ENCODE data around the gene GABBR2.

GABBR2 gene

GRCh38 chr9:98385751-98386150 is 323.0 kb downstream of the GABBR2 start:
- DNase-seq, result no peak

DNA sequence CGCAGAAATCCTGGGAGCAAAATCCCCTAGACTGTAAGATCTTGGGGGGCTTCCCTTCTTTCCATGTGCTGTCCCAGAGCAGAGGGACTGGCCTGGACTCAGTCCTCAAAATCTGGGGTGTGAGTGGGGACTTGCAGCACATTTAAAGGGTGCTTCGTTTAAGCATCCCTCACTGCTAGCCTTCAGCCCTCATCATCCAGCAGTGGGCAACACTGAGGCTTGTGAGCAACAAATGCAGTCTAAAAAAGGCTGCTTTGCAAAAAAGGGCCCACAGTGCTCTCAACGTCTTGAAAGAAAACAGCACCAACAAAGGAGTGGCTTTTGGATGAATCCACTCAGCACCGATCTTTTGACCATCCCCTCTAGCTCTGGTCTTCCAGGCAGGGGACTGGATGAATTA is 325.0 kb downstream of the GABBR2 start:
- DNase-seq, result no peak

- DNase-seq, result no peak
Measured at GRCh38 chr9:98381311-98382103, 327.2 kb downstream of the GABBR2 start.

DNA sequence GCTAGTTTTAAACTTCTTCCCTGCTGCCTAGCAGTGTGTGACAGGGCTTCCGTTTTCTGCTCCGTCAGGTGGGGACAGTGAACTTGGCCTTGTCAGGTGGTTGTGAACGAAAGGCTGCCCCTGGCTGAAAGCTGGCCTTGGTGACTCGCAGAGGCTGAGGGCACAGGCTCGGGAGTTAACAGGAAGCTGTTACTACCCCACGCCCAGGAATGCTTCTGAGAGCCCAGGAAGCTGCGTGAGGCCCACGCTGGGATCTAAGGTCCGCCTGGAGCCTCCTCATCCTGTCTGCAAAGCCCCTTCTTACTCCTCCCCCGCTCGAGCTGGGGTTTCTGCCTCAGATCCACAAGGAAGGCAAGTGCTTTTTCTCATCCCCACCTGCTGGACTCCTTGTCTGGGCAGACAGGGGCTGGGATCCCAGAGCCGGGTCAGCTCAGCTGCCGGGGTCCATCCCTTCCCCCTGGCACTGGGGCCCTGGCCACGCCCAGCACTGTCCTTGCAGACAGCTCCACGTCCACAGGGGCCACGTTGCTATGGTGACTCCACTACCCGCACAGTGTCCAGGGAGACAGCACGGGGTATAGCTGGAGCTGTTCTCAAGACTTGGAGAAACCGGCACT is 328.6 kb downstream of the GABBR2 start:
- no peak for DNase-seq

GRCh38 chr9:98379572-98379971 is 329.2 kb downstream of the GABBR2 start:
- no peak for DNase-seq

- DNase-seq, result no peak
Measured at GRCh38 chr9:98378794-98379193, 329.9 kb downstream of the GABBR2 start.

DNA sequence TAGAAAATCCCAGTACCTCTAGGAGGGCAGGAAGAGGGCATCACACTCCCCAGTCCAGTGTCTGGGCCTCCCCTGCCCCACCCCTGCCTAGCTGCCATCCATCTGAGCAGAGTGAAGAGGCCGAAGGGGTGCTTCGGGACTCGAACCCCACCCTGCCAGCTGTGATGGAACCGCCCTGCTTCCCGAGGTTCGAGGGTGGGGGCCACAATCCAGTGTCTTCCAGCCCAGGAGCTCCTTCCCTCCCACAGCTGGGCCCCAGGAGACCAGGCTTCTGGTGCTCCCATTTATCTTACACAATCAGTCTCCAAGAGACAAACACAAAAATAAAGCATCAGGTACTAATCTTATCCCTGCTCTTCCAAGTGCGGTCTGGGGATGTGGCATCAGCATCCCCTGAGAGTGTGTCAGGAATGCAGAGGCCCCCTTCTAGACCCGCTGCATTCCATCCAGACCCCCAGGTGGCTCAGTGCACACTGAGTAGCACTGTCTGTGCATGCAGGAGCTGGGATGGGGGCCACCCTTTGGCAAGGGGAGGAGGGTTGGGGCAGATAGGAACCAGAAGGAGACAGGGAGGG is 330.4 kb downstream of the GABBR2 start:
- DNase-seq, result no peak

DNA sequence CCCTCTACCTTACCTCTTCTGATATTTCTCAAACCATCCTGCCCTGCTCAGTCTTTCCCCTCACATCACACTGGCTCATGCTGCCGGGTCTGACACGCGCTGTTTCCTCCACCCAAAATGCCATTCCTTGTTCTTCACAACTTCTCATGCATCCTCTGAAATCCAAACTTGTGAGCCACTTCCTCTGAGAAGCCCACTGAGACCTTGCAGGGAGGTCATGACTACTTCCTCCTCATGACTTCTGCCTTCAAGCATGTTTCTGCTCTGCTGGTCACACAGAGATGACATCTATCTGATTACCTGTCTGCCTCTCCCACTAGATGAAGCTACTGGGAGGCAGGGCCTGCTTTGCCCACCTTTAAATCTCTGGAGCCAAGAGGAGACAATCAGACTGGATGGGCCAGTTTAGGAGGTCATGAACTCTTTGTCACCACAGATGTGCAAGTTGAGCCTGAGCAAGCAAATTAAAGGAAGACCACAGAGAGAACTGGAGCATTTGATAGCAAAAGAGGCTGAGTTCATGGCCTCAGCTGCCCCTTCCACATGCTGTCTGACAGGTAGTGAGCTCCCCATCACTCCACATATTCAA is 333.5 kb downstream of the GABBR2 start:
- DNase-seq, result no peak

- no peak for DNase-seq
Measured at GRCh38 chr9:98374385-98375051, 334.2 kb downstream of the GABBR2 start.

DNA sequence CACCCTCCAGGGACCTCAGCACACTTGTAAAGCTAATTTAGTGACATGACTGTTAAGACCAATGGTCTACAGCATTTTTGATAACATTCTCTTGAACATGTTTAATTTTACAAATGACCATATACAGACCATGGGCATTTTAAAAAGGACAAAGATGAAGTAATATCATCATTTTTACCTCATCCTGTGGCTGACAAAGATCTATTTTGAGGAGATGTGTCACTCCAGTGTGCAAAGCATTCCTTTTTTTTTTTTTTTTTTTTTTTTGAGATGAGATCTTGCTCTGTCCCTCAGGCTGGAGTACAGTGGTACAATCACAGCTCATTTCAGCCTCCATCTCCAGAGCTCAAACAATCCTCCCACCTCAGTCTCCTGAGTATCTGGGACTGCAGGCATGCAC is 335.1 kb downstream of the GABBR2 start:
- no peak for DNase-seq

DNA sequence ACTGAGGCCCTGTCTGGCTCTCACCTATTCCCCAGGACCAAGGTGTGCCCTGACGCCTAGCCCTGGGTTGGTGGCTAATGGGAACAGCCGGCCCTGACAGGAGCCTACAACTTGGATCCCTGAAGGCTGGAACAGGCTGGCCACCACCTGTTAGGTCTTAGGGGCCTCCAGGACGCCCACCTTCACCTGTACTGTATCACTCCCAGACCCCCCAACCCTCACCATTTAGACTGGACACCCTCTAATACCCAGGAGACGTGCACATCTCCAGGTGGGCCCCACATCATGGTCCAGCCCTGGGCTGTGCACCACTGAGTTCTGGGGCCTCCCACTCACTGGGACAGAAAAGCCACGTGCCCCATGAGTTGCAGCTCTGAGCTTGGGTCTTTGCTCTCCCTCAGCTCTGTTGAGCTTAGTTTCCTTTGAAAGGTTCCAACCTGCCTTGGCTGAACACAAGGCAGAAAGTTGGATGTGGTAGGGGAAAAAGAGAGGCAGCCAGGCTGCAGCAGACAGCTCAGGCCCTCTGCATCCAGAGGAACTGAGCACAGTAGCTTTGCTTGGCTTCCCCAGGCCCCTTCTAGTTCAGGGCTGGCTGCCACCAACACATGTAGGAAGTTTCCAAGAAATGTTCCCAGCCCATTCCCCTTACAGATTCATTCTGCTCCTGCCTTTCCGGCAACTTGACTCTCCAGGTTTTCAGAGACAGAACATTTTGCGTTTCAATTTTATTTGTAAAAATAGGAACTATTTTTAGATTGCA is 336.5 kb downstream of the GABBR2 start:
- no peak for DNase-seq

DNA sequence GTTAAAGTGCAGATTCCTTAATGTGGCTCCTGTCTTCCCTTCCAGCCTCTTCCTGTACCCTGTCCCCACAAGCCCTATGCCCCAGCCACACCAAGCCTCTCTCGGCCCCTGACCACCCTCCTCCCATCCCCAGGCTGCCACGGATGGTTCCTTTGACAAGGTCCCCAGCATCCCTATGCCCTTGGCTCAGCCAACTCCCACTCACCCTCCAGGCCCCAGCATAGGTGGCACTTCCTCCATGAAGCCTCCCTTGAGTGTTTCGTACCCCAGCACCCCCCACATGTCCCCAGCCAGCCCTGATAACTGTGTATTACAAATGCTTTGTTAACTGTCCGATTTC is 337.8 kb downstream of the GABBR2 start:
- DNase-seq, result no peak

DNA sequence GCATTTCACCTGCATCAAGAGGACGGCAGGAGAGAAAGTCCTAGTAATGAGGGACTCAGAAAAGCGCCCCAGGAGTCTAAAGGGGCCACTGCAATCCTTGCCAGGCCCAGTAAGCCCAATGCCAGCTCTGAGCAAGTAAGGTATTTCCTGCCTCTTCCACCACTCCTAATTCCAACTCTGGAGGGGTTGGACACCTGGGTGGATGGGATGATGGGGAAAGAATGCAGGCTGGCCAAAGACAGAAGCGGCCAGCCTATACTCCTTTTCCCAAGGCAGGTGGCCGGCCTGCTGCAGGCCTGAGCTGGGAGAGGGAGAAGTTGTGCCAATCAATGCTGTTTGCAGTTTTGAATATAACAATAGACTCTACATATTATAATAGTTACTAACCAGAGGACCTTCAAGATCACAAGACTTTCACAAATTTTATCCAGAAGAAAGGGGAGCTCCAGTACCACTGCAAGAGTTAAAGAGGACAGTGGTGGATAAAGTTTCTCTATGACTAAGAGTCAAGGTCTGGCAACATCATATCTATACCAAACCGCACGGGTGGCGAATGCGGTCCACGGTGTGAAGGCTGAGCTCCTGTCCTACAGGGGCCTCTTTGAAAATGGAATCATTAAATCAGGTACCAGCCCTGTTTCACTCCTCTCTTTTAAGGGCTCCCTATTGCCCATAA is 338.3 kb downstream of the GABBR2 start:
- DNase-seq, result no peak

DNA sequence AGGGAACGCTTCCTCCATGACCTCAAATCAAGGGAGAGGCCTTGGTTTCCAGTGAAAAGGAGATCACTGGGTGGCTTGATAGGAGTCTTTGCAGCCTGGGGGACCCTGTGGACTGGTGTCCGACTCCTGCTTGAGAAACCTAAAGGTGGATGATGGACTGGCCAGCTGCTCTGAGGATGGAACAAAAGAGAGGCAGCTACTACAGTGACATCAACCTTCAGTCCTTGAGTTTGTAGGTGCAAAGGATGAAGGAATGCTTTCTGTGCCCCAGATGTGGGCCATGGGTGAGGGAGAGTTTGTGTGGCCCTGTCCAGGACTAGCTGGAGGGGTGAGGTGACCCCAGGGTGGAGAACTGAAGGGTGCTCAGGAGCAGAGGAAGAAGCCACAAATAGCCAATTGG is 338.8 kb downstream of the GABBR2 start:
- DNase-seq, result no peak

GRCh38 chr9:98369471-98369870 is 339.3 kb downstream of the GABBR2 start:
- no peak for DNase-seq

DNA sequence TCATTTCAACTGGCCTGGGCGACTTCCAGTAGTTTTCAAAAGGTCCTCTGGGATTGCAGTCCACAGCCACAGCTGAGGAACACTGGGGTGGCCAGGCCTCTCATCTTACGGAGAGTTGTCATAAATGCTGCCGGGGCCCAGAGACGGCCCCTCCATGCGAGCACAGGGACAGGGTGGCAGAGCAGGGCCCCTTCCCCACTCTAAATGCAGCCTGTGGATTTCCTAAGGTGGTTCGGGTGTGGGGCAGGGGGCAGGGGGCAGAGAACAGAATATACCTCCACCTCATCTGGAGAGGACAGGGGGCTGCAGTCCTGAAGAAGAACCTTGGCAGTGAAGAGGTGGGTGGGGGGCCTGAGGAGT is 339.7 kb downstream of the GABBR2 start:
- DNase-seq, result no peak

GRCh38 chr9:98368366-98369065 is 340.2 kb downstream of the GABBR2 start:
- DNase-seq, result no peak

DNA sequence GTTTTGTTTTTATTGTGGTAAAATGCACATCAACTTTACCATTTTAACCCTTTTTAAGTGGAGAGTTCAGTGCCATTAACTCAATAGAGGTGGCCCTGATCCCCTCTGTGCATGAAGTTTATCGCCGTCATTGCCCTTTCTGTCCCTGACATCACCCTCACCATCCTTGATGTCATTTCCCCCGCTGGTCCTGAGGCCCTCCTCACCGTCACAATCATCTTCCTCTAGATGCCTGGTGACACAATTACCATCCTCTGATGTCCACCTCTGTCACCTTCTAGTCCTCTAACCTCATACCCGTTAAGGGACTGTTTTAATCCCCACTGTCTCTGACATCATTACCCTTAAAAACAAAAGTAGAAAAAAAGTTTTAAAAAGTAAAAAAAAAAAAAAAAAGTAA is 340.8 kb downstream of the GABBR2 start:
- no peak for DNase-seq

GRCh38 chr9:98367371-98367900 is 341.3 kb downstream of the GABBR2 start:
- DNase-seq, result no peak

DNA sequence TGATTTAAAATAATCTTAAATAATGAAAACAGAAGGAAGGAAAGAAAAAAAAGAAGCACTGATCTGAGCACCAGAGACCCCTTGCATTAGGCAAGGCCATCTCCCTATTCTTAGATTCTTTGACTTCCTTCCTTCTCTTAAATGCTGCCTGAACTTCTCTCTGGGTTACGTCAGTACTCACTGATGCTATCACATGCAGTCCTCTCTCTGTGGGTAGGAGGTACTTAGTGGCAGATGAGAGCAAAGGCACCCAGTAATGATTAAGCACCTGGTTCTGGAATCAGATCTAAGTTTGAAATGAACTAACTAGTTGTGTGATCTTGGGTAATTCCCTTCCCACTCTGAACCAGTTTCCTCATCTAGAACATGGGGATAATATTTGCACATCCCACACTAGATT is 343.0 kb downstream of the GABBR2 start:
- no peak for DNase-seq

- no peak for DNase-seq
Measured at GRCh38 chr9:98365227-98365669, 343.5 kb downstream of the GABBR2 start.

Data from DMS79 (cell line).